IPS-11a (cell line): ENCODE measurements around the gene ZFAND3.

Experiments used
- H3K4me3 ChIP-seq: one replicate; pipeline ENCODE4 v1.5.1; 2013; ENCODE audit warnings: low read depth, low read length, control low read depth

ZFAND3 gene

DNA sequence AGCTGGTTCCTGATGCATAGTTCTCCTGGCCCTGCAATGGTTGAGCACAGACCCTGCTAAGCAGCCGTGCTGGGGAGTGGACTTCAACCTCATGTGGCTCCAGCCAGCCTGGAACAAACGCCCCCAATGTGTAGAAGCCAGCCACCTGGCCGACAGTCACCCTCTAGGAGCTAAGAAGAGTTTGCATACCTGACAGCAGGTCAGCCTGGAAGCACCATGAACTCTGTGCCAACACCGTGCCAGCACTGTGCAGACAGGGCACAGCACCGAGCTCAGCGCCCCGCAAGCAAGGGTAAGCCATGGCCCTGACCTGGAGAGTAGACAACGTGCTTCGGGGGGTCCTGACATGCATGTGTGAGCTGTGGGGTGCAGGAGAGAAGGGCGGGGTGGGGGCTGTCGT, 356.3 kb downstream of the ZFAND3 start:
- H3K4me3 ChIP-seq = no peak overlapping the region

GRCh38 chr6:38176797-38177751, 357.5 kb downstream of the ZFAND3 start:
- H3K4me3 ChIP-seq = no peak overlapping the region

DNA sequence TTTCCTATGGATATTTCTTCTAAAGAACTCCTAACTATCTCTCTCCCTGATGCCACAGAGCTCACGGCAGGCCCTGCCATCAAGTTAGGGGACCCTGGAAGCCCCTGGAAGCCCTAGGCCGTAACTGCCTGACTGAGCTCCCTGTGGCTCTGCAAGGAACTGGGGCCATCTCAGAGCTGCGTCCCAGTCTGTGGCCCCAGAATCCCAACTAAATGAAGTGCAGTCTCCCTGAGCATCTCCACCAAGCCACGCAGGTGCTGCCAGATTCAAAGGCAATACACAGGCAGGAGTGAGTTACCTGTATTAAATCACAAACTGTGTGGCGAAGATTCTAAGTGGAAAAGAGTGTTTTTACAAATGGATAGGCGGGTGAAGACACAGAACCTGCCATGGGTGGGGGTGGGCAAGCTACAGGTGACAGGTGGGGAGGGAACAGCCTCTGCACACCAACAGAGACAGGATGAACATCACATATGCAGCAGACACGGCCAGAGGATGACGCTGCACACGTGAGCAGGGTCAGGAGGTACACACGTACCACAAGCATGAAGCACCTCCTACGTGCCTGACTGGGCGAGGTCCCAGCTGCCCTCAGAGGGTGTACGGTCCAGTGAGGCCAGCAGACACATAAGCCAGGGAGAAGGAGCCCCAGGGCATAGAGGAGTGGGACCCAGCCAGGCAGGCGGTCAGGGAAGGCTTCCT, 358.5 kb downstream of the ZFAND3 start:
- no peak overlapping the region for H3K4me3 ChIP-seq

DNA sequence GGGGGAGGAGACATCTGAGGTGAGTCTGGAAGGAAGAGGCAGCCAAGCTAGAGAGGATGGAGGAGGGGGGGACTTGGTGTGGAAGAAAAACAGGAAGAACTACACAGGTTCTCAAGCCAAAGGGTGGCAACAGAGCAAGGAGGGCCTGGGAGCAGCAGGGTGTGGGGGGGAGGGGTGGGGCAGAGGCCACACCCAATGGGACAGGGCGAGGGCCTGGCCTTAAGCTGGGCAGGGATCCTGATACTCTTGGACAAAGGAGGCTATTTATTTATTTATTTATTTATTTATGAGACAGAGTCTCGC, 359.0 kb downstream of the ZFAND3 start:
- H3K4me3 ChIP-seq = no peak overlapping the region

DNA sequence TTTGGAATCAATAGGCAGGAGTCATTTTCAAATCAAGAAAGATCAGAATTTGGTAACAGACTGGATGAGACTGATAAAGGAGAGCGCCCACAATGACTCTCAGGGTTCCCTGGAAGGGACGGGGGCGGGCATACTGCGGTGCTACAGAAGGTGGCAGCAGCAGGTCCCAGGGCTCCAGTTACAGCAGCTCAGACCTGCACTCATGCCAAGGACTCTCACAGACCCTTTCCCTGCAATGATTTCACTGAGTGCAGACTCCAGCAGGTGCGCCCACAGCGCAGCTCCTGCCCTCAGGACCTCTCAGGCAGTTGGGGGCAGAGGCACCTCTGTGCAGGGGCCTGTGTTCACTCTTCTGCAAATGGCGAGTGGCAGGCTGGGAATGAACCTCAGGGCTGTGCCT, 359.8 kb downstream of the ZFAND3 start:
- H3K4me3 ChIP-seq = no peak overlapping the region

DNA sequence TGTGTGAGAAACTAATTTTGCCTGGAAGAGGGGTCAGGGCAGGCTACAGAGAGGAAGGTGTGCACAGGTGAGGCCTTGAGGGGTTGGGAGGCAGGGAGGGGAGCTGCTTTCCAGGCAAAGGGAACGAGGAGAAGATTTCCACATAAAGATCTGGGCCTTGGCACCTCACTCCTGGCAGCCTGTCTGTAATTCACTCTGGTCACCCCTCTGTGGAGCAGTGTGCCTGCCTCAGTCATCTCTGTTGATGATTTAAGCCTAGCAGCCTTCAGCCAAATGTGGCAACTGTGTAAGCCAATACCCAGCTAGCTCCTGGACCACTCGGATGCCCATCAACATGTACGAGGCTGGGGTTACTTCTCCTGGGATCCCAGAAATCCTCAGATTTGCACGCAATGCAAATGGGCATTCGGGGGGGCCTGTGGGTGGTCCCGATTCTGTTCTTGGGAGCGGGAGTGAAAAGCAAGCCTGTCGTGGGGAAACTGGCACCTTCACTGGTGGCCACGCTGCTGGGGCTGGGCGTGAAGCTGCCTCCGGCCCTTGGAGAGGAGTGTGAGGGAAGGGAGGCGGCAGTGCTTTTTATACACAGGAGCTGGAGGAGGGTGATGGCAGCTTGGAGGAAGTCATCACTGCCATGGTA, 360.4 kb downstream of the ZFAND3 start:
- no peak overlapping the region for H3K4me3 ChIP-seq

DNA sequence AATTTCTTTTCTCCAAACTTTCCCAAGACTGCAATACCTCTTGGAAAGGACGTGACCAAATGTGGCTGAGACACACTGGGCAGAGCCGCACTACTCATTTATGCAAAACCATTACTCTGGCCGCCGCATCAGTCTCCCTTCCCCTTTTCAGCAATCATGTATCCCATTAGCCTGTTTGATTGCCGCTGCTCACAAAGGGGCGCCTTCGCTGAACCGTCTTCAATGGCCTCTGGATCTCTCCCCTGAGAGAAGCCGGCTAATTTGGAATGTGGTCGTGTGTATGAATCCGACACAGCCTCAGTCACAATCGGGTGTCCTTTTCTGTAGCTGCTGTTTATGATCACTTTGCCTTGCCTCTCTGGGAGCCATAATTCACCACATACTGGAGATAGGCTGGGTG, 361.1 kb downstream of the ZFAND3 start:
- H3K4me3 ChIP-seq = no peak overlapping the region

GRCh38 chr6:38182426-38182825, 362.9 kb downstream of the ZFAND3 start:
- H3K4me3 ChIP-seq = no peak overlapping the region

- no peak overlapping the region for H3K4me3 ChIP-seq
Observed at GRCh38 chr6:38183856-38184584, 364.5 kb downstream of the ZFAND3 start.

GRCh38 chr6:38184585-38185080, 365.1 kb downstream of the ZFAND3 start:
- no peak overlapping the region for H3K4me3 ChIP-seq

- no peak overlapping the region for H3K4me3 ChIP-seq
Observed at GRCh38 chr6:38185244-38185643, 365.7 kb downstream of the ZFAND3 start.

- H3K4me3 ChIP-seq = no peak overlapping the region
Observed at GRCh38 chr6:38185752-38186151, 366.2 kb downstream of the ZFAND3 start.

GRCh38 chr6:38187325-38187724, 367.8 kb downstream of the ZFAND3 start:
- H3K4me3 ChIP-seq = no peak overlapping the region

DNA sequence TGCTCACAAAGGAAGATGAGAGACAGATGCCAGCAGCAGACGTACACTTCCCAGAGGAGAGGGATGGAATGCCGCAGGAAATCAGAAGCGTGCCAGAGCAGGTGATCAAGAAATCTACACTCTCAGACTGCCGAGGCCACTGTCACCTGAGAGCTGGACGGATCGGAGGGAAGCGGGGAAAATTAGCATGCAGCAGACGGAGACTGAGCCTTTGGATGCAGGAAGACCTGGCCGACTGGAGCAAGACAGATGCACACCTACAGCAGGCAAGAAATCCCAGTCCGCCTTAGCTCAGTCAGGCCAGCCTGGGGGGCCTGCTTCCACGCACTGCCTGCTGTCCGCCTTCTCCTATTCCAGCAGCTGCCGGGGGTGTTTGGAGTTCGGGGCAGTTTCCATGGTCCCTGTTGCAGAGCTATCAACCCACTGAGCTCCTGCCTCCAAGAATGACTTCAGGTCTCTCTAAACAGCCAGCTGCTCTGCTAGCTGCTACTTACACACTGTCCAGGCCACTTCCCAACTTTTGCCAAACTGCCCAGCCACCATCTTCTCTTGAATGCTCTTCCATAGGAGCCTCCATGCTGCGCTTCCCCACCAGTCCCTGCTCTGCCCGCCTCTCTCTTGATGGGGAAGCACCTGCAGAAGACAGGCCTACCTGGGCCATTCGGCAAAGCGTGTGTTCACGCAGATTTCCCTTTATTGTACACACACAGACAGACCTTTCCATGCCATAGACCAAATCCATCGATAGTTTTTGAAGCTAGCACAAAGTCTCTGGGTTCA, 368.5 kb downstream of the ZFAND3 start:
- no peak overlapping the region for H3K4me3 ChIP-seq

- H3K4me3 ChIP-seq = no peak overlapping the region
Observed at GRCh38 chr6:38188677-38189335, 369.3 kb downstream of the ZFAND3 start.

DNA sequence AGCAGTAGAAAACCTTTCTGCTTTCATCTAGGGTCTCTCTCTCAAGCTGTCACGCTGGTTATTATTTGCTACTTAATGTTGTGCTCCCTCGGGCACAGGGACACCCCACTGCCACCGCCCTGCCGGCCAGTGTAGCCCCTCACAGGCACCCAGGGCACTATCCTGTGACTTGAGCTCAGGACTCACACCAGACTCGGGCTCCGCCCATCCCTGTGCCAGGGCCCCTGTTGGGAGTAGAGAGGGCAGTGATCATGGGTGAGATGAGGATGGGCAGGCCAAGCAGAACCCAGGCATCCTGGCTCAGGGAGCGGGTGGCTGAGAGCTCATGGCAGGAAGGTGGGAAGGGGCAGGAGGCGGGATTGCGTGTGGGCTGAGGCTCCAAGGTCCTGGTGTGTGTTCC, 371.9 kb downstream of the ZFAND3 start:
- no peak overlapping the region for H3K4me3 ChIP-seq

GRCh38 chr6:38192011-38192410, 372.5 kb downstream of the ZFAND3 start:
- H3K4me3 ChIP-seq = no peak overlapping the region

DNA sequence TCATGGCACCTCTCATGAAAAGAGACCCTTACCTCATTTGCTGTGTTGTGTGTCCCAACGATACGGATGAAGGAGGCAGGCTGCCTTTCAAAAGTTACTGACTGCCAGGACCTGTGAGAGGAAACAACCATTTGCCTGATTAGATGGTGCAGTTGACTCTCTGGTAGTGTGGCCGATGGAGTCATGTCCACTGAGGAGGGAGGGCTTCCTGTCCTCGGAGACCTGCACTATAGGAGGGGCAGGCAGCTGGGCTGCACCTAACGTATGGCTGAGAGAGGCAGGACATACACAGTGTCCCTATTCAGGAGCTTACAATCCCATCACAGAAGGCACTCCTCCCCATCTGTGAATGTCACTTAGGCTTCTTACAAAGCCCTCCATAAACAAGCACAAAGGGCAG, 373.0 kb downstream of the ZFAND3 start:
- H3K4me3 ChIP-seq = no peak overlapping the region

DNA sequence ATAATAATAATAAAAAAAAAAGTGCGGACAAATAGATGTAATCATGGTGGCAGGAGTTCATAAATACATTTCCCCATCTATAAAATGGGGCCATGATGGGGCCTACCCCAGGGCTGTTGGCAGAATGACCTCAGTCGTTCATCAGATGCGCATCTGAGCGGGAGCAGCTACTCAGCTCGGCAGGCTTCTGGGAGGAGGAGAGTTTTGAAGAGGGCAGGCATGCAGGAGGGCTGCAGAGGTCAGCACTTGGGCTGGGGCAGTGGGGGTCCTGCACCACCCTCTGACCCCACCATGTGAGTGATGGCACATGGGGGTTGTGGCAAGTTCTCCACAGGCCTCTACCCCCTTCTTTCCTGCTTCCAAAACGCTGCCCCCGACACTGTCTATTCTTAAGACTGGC, 373.5 kb downstream of the ZFAND3 start:
- H3K4me3 ChIP-seq = no peak overlapping the region
